Posterior cingulate gyrus (tissue), 11 donors: ENCODE results near the gene EEF2KMT.
A peak's percentile ranks its signal among the peaks of the same experiment; 100 is the strongest.
"Not testable (repeated sequence)": the region's sequence is repeated elsewhere in the genome, so short reads cannot be mapped to it uniquely, and the experiment has no call there.

Experiments
- DNase-seq, 10 donors: peaks; one replicate each; pipeline versions ENCODE4 v3.0.0 to v3.0.0-alpha.2; 2020 to 2021; ENCODE audit warnings: mixed read lengths in 3 of 10
- intact Hi-C: fragments of 100-400 bp; cut with DNase I; formaldehyde crosslinking; loops from one replicate; pipeline ENCODE4 v1.15.1; 2023

Gene EEF2KMT

DNA sequence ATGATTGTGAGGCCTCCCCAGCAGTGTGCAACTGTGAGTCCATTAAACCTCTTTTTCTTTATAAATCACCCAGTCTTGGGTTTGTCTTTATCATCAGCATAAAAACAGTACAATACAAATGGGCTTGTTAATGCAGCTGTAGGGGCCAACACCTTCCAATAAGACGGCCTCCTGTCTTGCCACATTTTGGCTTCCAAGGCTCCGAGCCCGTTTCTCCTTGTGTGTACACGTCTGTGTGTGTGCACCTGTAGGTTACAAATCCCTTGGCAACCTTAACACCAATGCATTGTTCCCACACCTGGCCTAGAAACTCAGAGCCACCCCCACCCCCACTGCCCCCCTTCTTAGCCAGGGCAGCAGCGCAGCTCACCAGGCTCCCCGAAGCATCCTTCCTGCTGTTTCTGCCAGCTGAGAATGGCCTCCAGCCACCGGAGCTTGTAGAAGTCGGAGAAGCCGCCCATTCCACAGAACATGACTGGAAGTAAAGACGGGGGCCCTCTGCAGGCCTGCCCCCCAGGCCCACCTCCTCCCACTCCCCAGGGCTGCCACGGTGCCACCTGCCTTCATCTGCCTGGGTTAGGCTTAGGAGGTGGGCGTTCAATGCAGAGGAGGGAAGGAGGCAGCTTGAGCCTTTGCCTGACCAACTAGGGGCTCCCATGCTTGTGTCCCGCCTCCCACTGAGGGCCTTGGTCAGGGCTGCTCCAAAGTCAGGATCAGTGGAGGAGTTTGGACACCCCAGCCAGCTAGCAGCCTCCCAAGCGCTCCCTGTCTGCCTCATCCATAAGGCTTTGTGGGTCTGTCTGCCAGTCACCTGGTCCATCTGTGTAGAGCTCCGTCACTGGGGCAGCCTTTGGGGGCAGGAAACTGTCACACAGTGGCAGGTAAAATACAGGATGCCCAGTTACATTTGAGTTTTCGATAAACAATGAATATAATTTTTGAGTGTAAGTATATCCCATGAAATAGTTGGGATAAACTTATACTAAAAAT lies 42.4 kb downstream of the EEF2KMT start:
- intact Hi-C loops = no loop called here
- DNase-seq = peak in 2 of 10 donors; percentile 34 to 55

DNA sequence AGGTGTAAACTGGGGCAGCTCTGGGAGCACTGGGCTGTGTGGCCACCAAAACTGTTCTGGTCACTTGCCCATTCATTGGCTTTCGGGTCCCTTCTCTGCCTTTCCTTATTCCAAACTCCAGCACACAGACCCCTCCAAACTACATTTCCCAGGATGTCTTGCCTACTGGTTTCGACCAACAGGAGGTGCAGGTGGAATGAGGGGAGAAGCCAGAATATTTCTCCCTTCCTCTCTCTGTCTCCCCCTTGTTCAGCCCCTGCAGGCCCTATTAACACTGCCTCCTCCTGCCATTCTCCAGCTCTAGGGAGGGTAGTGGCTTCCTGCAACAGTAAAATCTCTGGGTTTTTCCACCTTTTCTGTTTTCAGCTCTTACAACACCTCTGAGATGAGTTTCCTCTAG lies 50.7 kb downstream of the EEF2KMT start:
- intact Hi-C loops = no loop called here
- DNase-seq = peak in 2 of 10 donors; percentile 7 to 30

DNA sequence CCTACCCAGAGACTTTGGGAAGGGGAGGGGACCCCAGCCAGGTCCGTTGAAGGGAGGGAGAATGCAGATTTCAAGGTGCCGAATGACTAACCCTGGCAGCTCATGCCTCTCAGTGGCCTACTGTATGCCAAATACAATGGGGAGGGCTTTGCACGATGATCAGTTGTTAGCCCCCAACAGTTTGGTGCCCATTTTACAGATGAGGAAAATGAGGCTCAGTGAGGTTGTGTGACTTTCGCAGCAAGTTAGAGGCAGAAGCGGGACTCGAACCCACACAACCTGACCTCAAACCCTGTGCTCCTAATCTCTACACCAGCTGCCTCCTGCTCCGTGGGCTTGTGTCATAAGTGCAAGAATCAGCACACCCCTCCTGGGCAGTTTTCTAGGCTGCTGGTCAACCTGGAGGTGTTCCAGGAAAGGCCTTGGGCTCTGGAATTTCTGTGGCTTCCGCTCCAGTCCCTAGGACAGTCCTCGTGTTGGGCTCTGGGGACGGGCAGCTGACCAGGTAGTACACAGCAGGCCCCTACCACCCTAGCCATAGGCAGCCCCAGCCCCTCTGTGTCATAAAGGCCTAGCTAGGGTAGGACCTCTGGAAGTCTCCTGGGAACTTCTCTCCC lies 52.0 kb downstream of the EEF2KMT start:
- intact Hi-C loops = no loop called here
- DNase-seq = peak in 3 of 10 donors; percentile 6 to 57 (median 53)

DNA sequence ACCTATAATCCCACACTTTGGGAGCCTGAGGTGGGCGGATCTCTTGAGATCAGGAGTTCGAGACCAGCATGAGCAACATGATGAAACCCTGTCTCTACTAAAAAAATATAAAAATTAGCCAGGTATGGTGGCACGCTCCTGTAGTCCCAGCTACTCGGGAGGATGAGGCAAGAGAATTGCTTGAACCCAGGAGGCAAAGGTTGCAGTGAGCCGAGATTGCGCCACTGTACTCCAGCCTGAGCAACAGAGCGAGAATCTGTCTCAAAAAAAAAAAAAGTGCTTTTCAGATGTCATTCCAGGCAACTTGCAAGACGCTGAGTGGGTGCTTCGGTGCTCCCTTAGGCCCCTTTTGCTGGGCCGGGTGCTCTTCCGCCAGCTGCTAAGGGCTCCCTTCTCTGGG lies 53.0 kb downstream of the EEF2KMT start:
- intact Hi-C loops = not testable (repeated sequence)

DNA sequence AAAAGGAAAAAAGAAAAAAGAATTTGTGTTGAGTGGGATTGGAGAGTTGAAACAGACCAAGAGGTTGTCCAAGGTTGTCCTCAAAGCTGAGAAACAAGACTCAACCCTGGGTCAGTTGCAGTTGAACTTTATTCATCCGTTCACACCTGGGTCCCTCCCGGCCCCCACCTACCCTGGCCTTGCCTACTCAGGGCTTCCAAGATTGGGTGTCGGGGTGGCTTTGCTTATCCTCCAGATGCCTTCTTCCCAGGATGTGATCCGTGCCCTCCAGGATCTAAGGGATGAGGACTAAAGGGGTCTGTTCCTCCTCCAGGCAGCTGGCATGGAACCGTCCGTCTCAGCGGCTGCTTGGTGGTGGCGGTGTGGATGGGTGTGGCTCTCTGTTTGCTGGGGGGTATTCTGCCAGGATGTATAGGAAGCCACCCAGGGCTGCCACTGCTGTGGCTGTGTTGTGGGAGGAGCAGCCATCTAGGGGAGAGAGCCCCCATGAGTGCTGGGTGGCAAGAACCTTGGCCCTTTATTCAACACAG lies 53.5 kb downstream of the EEF2KMT start:
- intact Hi-C loops = no loop called here
- DNase-seq = peak in 3 of 10 donors; percentile 14 to 76 (median 52)

More for the DNA sequence above, 53.0 kb downstream of the EEF2KMT start:
- DNase-seq = peak in 1 of 10 donors; percentile 22

DNA sequence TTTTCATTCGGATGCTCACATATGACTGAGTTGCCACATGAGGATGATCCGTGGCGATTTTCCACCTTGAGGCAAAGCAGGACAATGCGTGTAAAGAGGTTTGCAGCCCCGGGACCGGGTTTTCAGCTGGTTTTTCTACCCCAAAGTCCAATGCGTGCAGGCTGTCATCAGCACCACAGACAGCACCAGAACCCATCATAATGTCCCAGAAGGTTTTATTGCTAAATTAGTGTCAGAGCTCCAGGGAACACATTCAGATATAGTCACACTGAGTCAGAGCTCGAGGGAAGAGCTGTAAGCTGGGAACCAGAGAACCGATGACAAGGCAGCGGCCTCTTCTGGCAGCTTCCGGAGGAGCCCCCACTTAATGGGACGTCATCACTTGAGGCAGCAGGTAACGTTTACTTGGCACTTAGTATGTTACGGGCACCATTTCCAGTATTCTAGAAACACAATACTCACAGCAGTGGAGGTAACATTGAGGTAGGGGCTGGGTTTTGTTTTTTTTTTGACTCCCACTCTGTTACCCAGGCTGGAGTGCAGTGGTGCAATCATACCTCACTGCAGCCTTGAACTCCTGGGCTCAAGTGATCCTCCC lies 54.9 kb downstream of the EEF2KMT start:
- intact Hi-C loops = no loop called here

DNA sequence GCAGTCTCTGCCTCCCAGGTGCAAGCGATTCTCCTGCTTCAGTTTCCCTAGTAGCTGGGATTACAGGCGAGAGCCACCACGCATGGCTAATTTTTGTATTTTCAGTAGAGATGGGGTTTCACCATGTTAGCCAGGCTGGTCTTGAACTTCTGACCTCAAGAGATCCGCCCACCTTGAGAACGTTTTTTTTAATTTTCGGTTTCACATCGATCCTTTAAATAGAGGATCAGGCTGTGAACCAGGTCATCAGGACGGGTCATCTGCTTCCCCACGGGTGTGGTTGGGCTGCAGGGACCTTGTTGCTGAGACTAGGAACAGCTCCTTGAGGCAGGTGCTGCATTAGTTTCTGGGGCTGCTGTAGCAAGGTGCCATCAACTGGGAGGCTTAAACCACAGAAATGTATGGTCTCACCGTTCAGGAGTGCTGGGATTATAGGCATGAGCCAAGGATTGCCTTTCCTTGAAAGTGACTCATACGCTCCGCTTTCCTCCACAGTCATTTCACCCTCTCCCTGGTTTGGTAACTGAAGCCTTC lies 55.9 kb downstream of the EEF2KMT start:
- intact Hi-C loops = no loop called here
- DNase-seq = peak in 3 of 10 donors; percentile 5 to 41 (median 31)

More for the DNA sequence above, 54.9 kb downstream of the EEF2KMT start:
- DNase-seq = peak in 4 of 10 donors; percentile 6 to 90 (median 54)

DNA sequence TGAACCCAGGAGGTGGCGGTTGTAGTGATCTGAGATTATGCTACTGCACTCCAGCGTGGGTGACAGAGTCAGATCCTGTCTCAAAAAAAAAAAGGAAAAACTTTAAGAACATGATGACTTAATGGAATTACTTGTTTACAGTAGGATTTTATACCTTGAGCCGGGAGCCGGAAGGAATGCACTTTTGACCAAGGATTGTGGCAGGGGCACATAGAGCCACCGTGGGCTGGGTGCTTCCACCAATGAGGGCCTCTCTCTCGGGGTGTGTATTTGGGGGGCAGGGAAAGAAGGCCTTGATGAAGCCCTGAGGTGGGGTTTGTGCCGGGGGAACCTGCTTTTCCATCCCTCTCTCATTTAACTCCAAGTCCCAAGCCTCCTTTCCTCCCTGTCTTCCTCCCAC lies 57.1 kb downstream of the EEF2KMT start:
- DNase-seq = peak in 3 of 10 donors; percentile 1 to 46 (median 32)
- intact Hi-C loops = no loop called here

DNA sequence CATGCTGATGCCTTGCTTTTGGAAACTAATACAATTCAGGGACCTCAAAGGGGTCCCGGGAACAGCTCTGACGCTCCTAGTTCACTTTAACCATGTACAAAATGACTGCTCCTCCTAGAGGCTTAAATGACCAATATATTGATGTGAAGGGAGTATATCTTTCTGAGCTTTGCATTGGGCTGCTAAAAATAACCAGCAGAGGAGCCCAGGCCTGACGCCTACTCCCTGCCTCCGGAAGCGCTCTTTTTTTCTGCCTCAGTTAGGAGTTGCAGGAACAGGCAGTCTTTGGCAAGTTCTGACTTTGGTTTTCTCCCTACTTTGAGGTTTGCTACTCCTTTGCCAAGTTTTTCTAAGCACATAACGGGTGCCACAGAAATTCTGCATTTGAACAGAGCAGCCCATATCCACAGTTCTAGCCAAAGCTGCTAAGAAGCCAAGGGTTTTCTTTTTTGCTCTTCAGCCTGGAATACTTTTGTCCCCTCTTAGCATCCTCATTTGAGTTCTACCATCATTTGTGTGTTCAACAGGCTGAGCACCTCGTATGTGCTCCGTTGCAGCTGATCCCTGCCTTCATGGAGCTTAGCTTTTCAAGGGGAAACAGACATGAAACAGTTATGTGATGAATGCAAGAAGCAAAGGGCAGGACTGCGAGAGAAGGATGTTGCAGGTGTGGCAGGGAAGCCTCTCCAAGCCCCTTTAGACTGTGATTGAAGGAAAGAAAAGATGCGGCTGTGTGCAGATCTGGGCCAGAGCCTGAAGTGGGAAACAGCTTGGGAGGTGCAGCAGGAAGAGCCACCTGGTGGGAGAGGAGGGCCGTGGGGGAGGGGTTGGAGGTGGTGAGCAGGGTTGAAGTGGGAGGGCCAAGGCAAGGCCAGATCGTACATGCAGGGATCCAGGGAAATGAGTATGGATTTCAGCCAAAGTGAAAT lies 61.1 kb downstream of the EEF2KMT start:
- intact Hi-C loops = loop anchor here (10.0 kb wide), 1 partner anchor 192 kb away; the partner anchor contains the start of genes GLYR1 and UBN1
- peak in 8 of 10 donors; percentile 42 to 92 (median 54) for DNase-seq

DNA sequence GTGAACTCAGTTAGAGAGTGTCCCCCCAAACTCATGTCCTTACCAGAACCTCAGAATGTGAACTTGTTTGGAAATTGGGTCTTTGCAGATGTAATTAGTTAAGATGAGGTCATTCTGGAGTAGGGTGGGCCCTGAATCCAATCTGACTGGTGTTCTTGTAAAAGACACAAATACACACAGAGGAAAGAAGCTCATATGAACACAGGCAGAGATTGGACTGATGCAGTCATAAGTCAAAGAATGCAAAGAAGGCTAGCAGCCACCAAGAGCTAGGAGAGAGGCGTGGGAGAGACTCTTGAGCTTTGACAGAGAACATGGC lies 61.7 kb downstream of the EEF2KMT start:
- intact Hi-C loops = loop anchor here (10.0 kb wide), 1 partner anchor 191 kb away; the partner anchor contains the start of genes GLYR1 and UBN1
- DNase-seq = no peak
